HG02943 (cell line): Measurements from ENCODE around the gene MAB21L2.
"Not testable (repeated sequence)": the region's sequence is repeated elsewhere in the genome, so short reads cannot be mapped to it uniquely, and the experiment has no call there.

ENCODE experiments used
- ATAC-seq: cut with Tn5 transposase; IDR thresholded peaks from one replicate; pipeline ENCODE4 v1.9.1; 2021; ENCODE audit warnings: mild to moderate bottlenecking, low read depth, moderate library complexity; ENCODE audit not compliant: unreplicated experiment

Gene MAB21L2

GRCh38 chr4:150582146-150582872, at the start of gene MAB21L2:
Gene MAB21L2, plus strand, starts transcription at chr4:150582151. Its CDS starts 879 bp downstream, at chr4:150583030.
- no peak for ATAC-seq

- no peak for ATAC-seq
These were observed 48.3 kb upstream of the MAB21L2 start for GRCh38 chr4:150533673-150534072.

- no peak for ATAC-seq
These were observed 47.1 kb upstream of the MAB21L2 start for GRCh38 chr4:150534818-150535217.

- not testable (repeated sequence) for ATAC-seq
These were observed 44.0 kb upstream of the MAB21L2 start for GRCh38 chr4:150537911-150538310.

GRCh38 chr4:150540536-150540935, 41.4 kb upstream of the MAB21L2 start:
- no peak for ATAC-seq

- ATAC-seq: no peak
These were observed 41.0 kb upstream of the MAB21L2 start for GRCh38 chr4:150540959-150541360.

GRCh38 chr4:150541681-150542080, 40.3 kb upstream of the MAB21L2 start:
- ATAC-seq: no peak

- no peak for ATAC-seq
These were observed 38.9 kb upstream of the MAB21L2 start for GRCh38 chr4:150543042-150543441.

GRCh38 chr4:150546286-150546685, 35.7 kb upstream of the MAB21L2 start:
- no peak for ATAC-seq

GRCh38 chr4:150547154-150547838, 34.7 kb upstream of the MAB21L2 start:
- ATAC-seq: no peak

- ATAC-seq: not testable (repeated sequence)
These were observed 24.1 kb upstream of the MAB21L2 start for GRCh38 chr4:150557811-150558210.

- ATAC-seq: no peak
These were observed 20.7 kb upstream of the MAB21L2 start for GRCh38 chr4:150561143-150561737.

GRCh38 chr4:150562250-150562649, 19.7 kb upstream of the MAB21L2 start:
- ATAC-seq: no peak

GRCh38 chr4:150562751-150563150, 19.2 kb upstream of the MAB21L2 start:
- no peak for ATAC-seq

GRCh38 chr4:150564967-150565366, 17.0 kb upstream of the MAB21L2 start:
- ATAC-seq: not testable (repeated sequence)

GRCh38 chr4:150567070-150567469, 14.9 kb upstream of the MAB21L2 start:
- ATAC-seq: no peak

- ATAC-seq: no peak
These were observed 12.5 kb upstream of the MAB21L2 start for GRCh38 chr4:150569384-150569987.

GRCh38 chr4:150569998-150570535, 11.9 kb upstream of the MAB21L2 start:
- ATAC-seq: no peak

GRCh38 chr4:150570862-150571261, 11.1 kb upstream of the MAB21L2 start:
- no peak for ATAC-seq

- ATAC-seq: no peak
These were observed 9.0 kb upstream of the MAB21L2 start for GRCh38 chr4:150572704-150573504.
